NB4 (cell line): ENCODE measurements around the gene ANKRD62.
"Not testable (repeated sequence)": the region's sequence is repeated elsewhere in the genome, so short reads cannot be mapped to it uniquely, and the experiment has no call there.

ENCODE experiments used
- CTCF ChIP-seq: IDR thresholded peaks from one replicate; pipeline ENCODE4 v1.5.1; 2012; ENCODE audit warnings: low read depth, low read length
- MAX ChIP-seq: IDR thresholded peaks from 2 replicates; pipeline ENCODE4 v1.6.1; 2011; ENCODE audit warnings: low read depth, low read length
- MYC ChIP-seq: IDR thresholded peaks from 2 replicates; pipeline ENCODE4 v1.6.1; 2011; ENCODE audit warnings: low read depth, low read length
- POLR2A ChIP-seq: IDR thresholded peaks from 2 replicates; pipeline ENCODE4 v1.6.1; 2011; ENCODE audit warnings: mild to moderate bottlenecking; ENCODE audit not compliant: insufficient read length; ENCODE audit errors: extremely low read depth

GRCh38 chr18:12141778-12142177 is 48.1 kb downstream of the ANKRD62 start:
- TF ChIP-seq CTCF, MYC, POLR2A, MAX: not testable (repeated sequence)
